Trophoblast cell (in vitro differentiated cells and primary cell): ENCODE data around the gene ADAMTSL1.

ENCODE experiments used
- DNase-seq, 2 donors: peaks; one replicate each; pipeline ENCODE4 v3.0.0-alpha.2; 2016
- H2AFZ ChIP-seq: 2 replicates; pipeline ENCODE4 v1.6.1; 2013; ENCODE audit warnings: low read length, moderate library complexity, mild to moderate bottlenecking; ENCODE audit not compliant: insufficient read depth, poor library complexity
- H2AK5ac ChIP-seq: 2 replicates; pipeline ENCODE4 v1.6.1; 2013; ENCODE audit warnings: mild to moderate bottlenecking, low read length
- H2BK120ac ChIP-seq: 2 replicates; pipeline ENCODE4 v1.6.1; 2013; ENCODE audit warnings: low read length, mild to moderate bottlenecking, moderate library complexity; ENCODE audit not compliant: insufficient read depth, poor library complexity
- H2BK12ac ChIP-seq: 2 replicates; pipeline ENCODE4 v1.6.1; 2013; ENCODE audit warnings: mild to moderate bottlenecking, low read length, moderate library complexity
- H2BK5ac ChIP-seq: 2 replicates; pipeline ENCODE4 v1.6.1; 2013; ENCODE audit warnings: low read length, low read depth, moderate library complexity, mild to moderate bottlenecking; ENCODE audit not compliant: poor library complexity
- H3K14ac ChIP-seq: 2 replicates; pipeline ENCODE4 v1.6.1; 2013; ENCODE audit warnings: mild to moderate bottlenecking, low read length
- H3K18ac ChIP-seq: 2 replicates; pipeline ENCODE4 v1.6.1; 2013; ENCODE audit warnings: mild to moderate bottlenecking, low read length
- H3K23ac ChIP-seq: 2 replicates; pipeline ENCODE4 v1.6.1; 2013; ENCODE audit warnings: low read length
- H3K27ac ChIP-seq: 2 replicates; pipeline ENCODE4 v1.5.1; 2013; ENCODE audit warnings: low read depth, mild to moderate bottlenecking, inconsistent platforms, low read length, moderate library complexity
- H3K27me3 ChIP-seq: 2 replicates; pipeline ENCODE4 v1.6.1; 2013; ENCODE audit warnings: inconsistent platforms, mild to moderate bottlenecking, low read length, moderate library complexity; ENCODE audit not compliant: insufficient read depth
- H3K36me3 ChIP-seq, 2 experiments: 1 replicate in 1 of 2; 2 replicates in 1 of 2; pipeline ENCODE4 v1.6.1; 2013; ENCODE audit warnings: low read length in 2 of 2, mild to moderate bottlenecking in 2 of 2, moderate library complexity in 1 of 2; ENCODE audit not compliant: insufficient read depth in 2 of 2, control insufficient read depth in 1 of 2
- H3K4ac ChIP-seq: 2 replicates; pipeline ENCODE4 v1.6.1; 2013; ENCODE audit warnings: low read depth, mild to moderate bottlenecking, low read length, moderate library complexity
- H3K4me1 ChIP-seq, 2 experiments: 1 replicate in 1 of 2; 2 replicates in 1 of 2; pipeline ENCODE4 v1.6.1; 2013; ENCODE audit warnings: low read length in 2 of 2, mild to moderate bottlenecking in 2 of 2, moderate library complexity in 1 of 2; ENCODE audit not compliant: insufficient read depth in 2 of 2, control insufficient read depth in 1 of 2
- H3K4me2 ChIP-seq: 2 replicates; pipeline ENCODE4 v1.6.1; 2013; ENCODE audit warnings: inconsistent platforms, mild to moderate bottlenecking, low read length, moderate library complexity
- H3K4me3 ChIP-seq: 2 replicates; pipeline ENCODE4 v1.5.1; 2013; ENCODE audit warnings: mild to moderate bottlenecking, low read depth, low read length, inconsistent platforms
- H3K79me1 ChIP-seq: one replicate; pipeline ENCODE4 v1.6.1; 2013; ENCODE audit warnings: low read length
- H3K79me2 ChIP-seq: 2 replicates; pipeline ENCODE4 v1.6.1; 2013; ENCODE audit warnings: low read length, mild to moderate bottlenecking; ENCODE audit not compliant: control insufficient read depth, insufficient read depth, poor library complexity
- H3K9ac ChIP-seq: 2 replicates; pipeline ENCODE4 v1.6.1; 2013; ENCODE audit warnings: mild to moderate bottlenecking, low read length
- H3K9me3 ChIP-seq: 2 replicates; pipeline ENCODE4 v1.6.1; 2013; ENCODE audit warnings: low read depth, mild to moderate bottlenecking, control low read depth, inconsistent platforms, low read length; ENCODE audit not compliant: insufficient read depth
- H4K12ac ChIP-seq: 2 replicates; pipeline ENCODE4 v1.6.1; 2013; ENCODE audit warnings: low read depth, mild to moderate bottlenecking, low read length, moderate library complexity
- H4K8ac ChIP-seq: 2 replicates; pipeline ENCODE4 v1.6.1; 2013; ENCODE audit warnings: low read depth, mild to moderate bottlenecking, low read length, moderate library complexity
- H4K91ac ChIP-seq: one replicate; pipeline ENCODE4 v1.6.1; 2013; ENCODE audit warnings: low read depth, mild to moderate bottlenecking, low read length, moderate library complexity
- WGBS: extraction: QIAGEN DNeasy Blood & Tissue Kit; methylation state at CpG from one replicate; pipeline ENCODE4 v1.1.7; 2013; ENCODE audit warnings: missing lambda C conversion rate; ENCODE audit not compliant: insufficient read length, insufficient coverage; ENCODE audit errors: extremely low coverage; 5-methylcytosine and 5-hydroxymethylcytosine counted together

Gene ADAMTSL1

GRCh38 chr9:18936094-18936871 lies 462.3 kb downstream of the ADAMTSL1 start:
- no peak overlapping the region for H3K14ac ChIP-seq
- H3K23ac ChIP-seq = no peak overlapping the region
- H3K18ac ChIP-seq = no peak overlapping the region
- H3K27ac ChIP-seq = no peak overlapping the region
- no peaks in the 10 kb centered on the region for H3K79me2 ChIP-seq
- WGBS = no CpG with 5 or more reads among the region's 7 CpGs
- no peak for DNase-seq
- H2BK120ac ChIP-seq = no peak overlapping the region
- H3K4ac ChIP-seq = no peak overlapping the region
- no peak overlapping the region for H4K8ac ChIP-seq
- no peaks in the 10 kb centered on the region for H3K79me1 ChIP-seq
- H3K4me2 ChIP-seq = no peak overlapping the region
- no peak overlapping the region for H3K9ac ChIP-seq
- H2AFZ ChIP-seq = no peak overlapping the region
- no peak overlapping the region for H2BK12ac ChIP-seq
- no peak overlapping the region for H2BK5ac ChIP-seq
- no peaks in the 10 kb centered on the region for H3K4me1 ChIP-seq
- H4K91ac ChIP-seq = no peak overlapping the region
- no peaks in the 10 kb centered on the region for H3K36me3 ChIP-seq
- H3K9me3 ChIP-seq = no peaks in the 10 kb centered on the region
- H4K12ac ChIP-seq = no peak overlapping the region
- H3K4me3 ChIP-seq = no peak overlapping the region
- H3K27me3 ChIP-seq = no peaks in the 10 kb centered on the region
- H2AK5ac ChIP-seq = no peak overlapping the region

GRCh38 chr9:18939943-18940342 lies 466.0 kb downstream of the ADAMTSL1 start:
- no CpG with 5 or more reads among the region's 5 CpGs for WGBS
- H3K79me1 ChIP-seq = no peaks in the 10 kb centered on the region
- H3K4ac ChIP-seq = no peak overlapping the region
- no peak overlapping the region for H3K9ac ChIP-seq
- no peaks in the 10 kb centered on the region for H3K9me3 ChIP-seq
- no peak for DNase-seq
- H2AFZ ChIP-seq = no peak overlapping the region
- H2BK120ac ChIP-seq = no peak overlapping the region
- H2BK5ac ChIP-seq = no peak overlapping the region
- no peak overlapping the region for H3K14ac ChIP-seq
- no peak overlapping the region for H3K23ac ChIP-seq
- no peak overlapping the region for H3K27ac ChIP-seq
- no peak overlapping the region for H4K91ac ChIP-seq
- no peak overlapping the region for H4K12ac ChIP-seq
- H3K4me3 ChIP-seq = no peak overlapping the region
- no peak overlapping the region for H2AK5ac ChIP-seq
- H3K4me1 ChIP-seq = no peaks in the 10 kb centered on the region
- H3K79me2 ChIP-seq = no peaks in the 10 kb centered on the region
- H3K36me3 ChIP-seq = no peaks in the 10 kb centered on the region
- no peak overlapping the region for H4K8ac ChIP-seq
- H3K4me2 ChIP-seq = no peak overlapping the region
- H3K18ac ChIP-seq = no peak overlapping the region
- H3K27me3 ChIP-seq = no peaks in the 10 kb centered on the region
- H2BK12ac ChIP-seq = no peak overlapping the region

GRCh38 chr9:18941060-18941740 lies 467.2 kb downstream of the ADAMTSL1 start:
- Histone ChIP-seq H3K9me3 (no peaks in the 10 kb centered on the region), H3K27ac (no peak overlapping the region), H3K27me3 (no peaks in the 10 kb centered on the region), H3K4me2 (no peak overlapping the region), H2BK12ac (no peak overlapping the region), H4K12ac (no peak overlapping the region), H4K8ac (no peak overlapping the region), H3K79me1 (no peaks in the 10 kb centered on the region), H2AFZ (no peak overlapping the region), H4K91ac (no peak overlapping the region), H3K14ac (no peak overlapping the region), H2BK120ac (no peak overlapping the region), H3K9ac (no peak overlapping the region), H3K4me1 (no peaks in the 10 kb centered on the region), H3K36me3 (no peaks in the 10 kb centered on the region), H3K23ac (no peak overlapping the region), H2BK5ac (no peak overlapping the region), H2AK5ac (no peak overlapping the region), H3K4me3 (no peak overlapping the region), H3K18ac (no peak overlapping the region), H3K4ac (no peak overlapping the region), H3K79me2 (no peaks in the 10 kb centered on the region)
- DNase-seq = no peak
- no CpG with 5 or more reads among the region's 8 CpGs for WGBS

- DNase-seq = no peak
- WGBS = no CpG with 5 or more reads among the region's 7 CpGs
Observed at GRCh38 chr9:18942801-18943200, 468.8 kb downstream of the ADAMTSL1 start.

More at GRCh38 chr9:18942801-18943200, 468.8 kb downstream of the ADAMTSL1 start:
- H3K79me1 ChIP-seq = no peaks in the 10 kb centered on the region
- no peak overlapping the region for H2BK120ac ChIP-seq
- H2AK5ac ChIP-seq = no peak overlapping the region
- H4K8ac ChIP-seq = no peak overlapping the region
- H2AFZ ChIP-seq = no peak overlapping the region
- no peak overlapping the region for H4K91ac ChIP-seq
- no peak overlapping the region for H2BK12ac ChIP-seq
- no peak overlapping the region for H3K23ac ChIP-seq
- no peak overlapping the region for H3K4me3 ChIP-seq
- H3K4ac ChIP-seq = no peak overlapping the region
- no peaks in the 10 kb centered on the region for H3K9me3 ChIP-seq
- no peak overlapping the region for H3K9ac ChIP-seq
- H2BK5ac ChIP-seq = no peak overlapping the region
- H3K27me3 ChIP-seq = no peaks in the 10 kb centered on the region
- H3K18ac ChIP-seq = no peak overlapping the region
- no peaks in the 10 kb centered on the region for H3K4me1 ChIP-seq
- H3K14ac ChIP-seq = no peak overlapping the region
- no peak overlapping the region for H3K27ac ChIP-seq
- no peak overlapping the region for H4K12ac ChIP-seq
- no peaks in the 10 kb centered on the region for H3K79me2 ChIP-seq
- no peak overlapping the region for H3K4me2 ChIP-seq
- H3K36me3 ChIP-seq = no peaks in the 10 kb centered on the region
